A673 (cell line): Measurements from ENCODE around the gene DNM1.

Experiments
- EZH2 ChIP-seq: fragments of 200-600 bp; sonication (generic); IDR thresholded peaks from 2 replicates; pipeline ENCODE4 v1.6.1; 2017; ENCODE audit warnings: borderline replicate concordance, low read depth, mild to moderate bottlenecking, mixed read lengths, antibody characterized with exemption, low read length; ENCODE audit not compliant: poor library complexity, severe bottlenecking
- TF ChIP-seq, protein P1 (sequence below): fragments of 300-800, 200-600 bp; sonication (generic); conservative IDR thresholded peaks from 2 replicates; pipeline ENCODE4 v1.5.1; 2017; ENCODE audit warnings: low read depth, mild to moderate bottlenecking, antibody characterized with exemption, low read length, moderate library complexity, mixed read lengths

DNA sequence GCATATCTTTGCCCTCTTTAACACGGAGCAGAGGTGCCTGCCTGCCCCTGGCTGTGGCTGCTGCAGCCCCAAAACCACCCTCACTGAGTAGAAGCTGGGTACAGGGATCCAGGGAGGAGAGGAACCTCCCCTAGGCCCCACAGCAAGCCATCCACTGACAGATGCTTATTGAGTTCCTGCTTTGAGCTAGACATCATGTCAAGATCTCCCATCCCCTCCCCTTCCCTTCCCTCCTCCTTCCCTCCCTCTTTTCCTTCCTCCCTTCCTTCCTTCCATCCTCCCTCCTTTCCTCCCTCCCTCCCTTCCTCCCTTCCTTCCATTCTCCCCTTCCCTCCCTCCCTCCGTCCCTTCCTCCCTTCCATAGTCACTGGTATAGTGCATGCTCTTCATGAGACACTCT is 43.3 kb downstream of the DNM1 start:
- TF ChIP-seq, protein P1, sequence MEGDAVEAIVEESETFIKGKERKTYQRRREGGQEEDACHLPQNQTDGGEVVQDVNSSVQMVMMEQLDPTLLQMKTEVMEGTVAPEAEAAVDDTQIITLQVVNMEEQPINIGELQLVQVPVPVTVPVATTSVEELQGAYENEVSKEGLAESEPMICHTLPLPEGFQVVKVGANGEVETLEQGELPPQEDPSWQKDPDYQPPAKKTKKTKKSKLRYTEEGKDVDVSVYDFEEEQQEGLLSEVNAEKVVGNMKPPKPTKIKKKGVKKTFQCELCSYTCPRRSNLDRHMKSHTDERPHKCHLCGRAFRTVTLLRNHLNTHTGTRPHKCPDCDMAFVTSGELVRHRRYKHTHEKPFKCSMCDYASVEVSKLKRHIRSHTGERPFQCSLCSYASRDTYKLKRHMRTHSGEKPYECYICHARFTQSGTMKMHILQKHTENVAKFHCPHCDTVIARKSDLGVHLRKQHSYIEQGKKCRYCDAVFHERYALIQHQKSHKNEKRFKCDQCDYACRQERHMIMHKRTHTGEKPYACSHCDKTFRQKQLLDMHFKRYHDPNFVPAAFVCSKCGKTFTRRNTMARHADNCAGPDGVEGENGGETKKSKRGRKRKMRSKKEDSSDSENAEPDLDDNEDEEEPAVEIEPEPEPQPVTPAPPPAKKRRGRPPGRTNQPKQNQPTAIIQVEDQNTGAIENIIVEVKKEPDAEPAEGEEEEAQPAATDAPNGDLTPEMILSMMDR = no peak
- no peak for TF ChIP-seq EZH2
